NCI-H1105 (cell line): ENCODE data around the gene FAM209B.
"Not testable (repeated sequence)": the region's sequence is repeated elsewhere in the genome, so short reads cannot be mapped to it uniquely, and the experiment has no call there.

Experiments used
- DNase-seq: peaks from one replicate; lab custom pipeline; 2025; lab: John Stamatoyannopoulos, UW

The FAM209B gene

GRCh38 chr20:56540415-56540814 lies 7.4 kb downstream of the FAM209B start:
- DNase-seq: no peak

GRCh38 chr20:56542489-56543030 lies 9.5 kb downstream of the FAM209B start:
- DNase-seq: no peak

- no peak for DNase-seq
These were observed 18.5 kb downstream of the FAM209B start for GRCh38 chr20:56551571-56551970.

- DNase-seq: no peak
These were observed 20.0 kb downstream of the FAM209B start for GRCh38 chr20:56552911-56553629.

- DNase-seq: peak; percentile 11
These were observed 21.8 kb downstream of the FAM209B start for GRCh38 chr20:56554869-56555268.

GRCh38 chr20:56558968-56559367 lies 25.9 kb downstream of the FAM209B start:
- DNase-seq: no peak

GRCh38 chr20:56564526-56564925 lies 31.5 kb downstream of the FAM209B start:
- not testable (repeated sequence) for DNase-seq

GRCh38 chr20:56565511-56565910 lies 32.5 kb downstream of the FAM209B start:
- DNase-seq: no peak

- peak; percentile 5 for DNase-seq
These were observed 33.6 kb downstream of the FAM209B start for GRCh38 chr20:56566621-56567020.

GRCh38 chr20:56570832-56571231 lies 37.8 kb downstream of the FAM209B start:
- no peak for DNase-seq

GRCh38 chr20:56572172-56572571 lies 39.1 kb downstream of the FAM209B start:
- no peak for DNase-seq

- DNase-seq: no peak
These were observed 40.9 kb downstream of the FAM209B start for GRCh38 chr20:56573986-56574385.

- DNase-seq: no peak
These were observed 41.6 kb downstream of the FAM209B start for GRCh38 chr20:56574531-56575142.

GRCh38 chr20:56575157-56575556 lies 42.1 kb downstream of the FAM209B start:
- DNase-seq: no peak

- no peak for DNase-seq
These were observed 42.9 kb downstream of the FAM209B start for GRCh38 chr20:56575961-56576360.

GRCh38 chr20:56579301-56579710 lies 46.3 kb downstream of the FAM209B start:
- no peak for DNase-seq

- no peak for DNase-seq
These were observed 47.2 kb downstream of the FAM209B start for GRCh38 chr20:56580226-56580625.

GRCh38 chr20:56581701-56582100 lies 48.7 kb downstream of the FAM209B start:
- no peak for DNase-seq

GRCh38 chr20:56582542-56582941 lies 49.5 kb downstream of the FAM209B start:
- DNase-seq: no peak

- no peak for DNase-seq
These were observed 51.9 kb downstream of the FAM209B start for GRCh38 chr20:56584916-56585315.
